NCI-H1417 (cell line): ENCODE data around the gene HSD17B1.
"Not testable (repeated sequence)": the region's sequence is repeated elsewhere in the genome, so short reads cannot be mapped to it uniquely, and the experiment has no call there.

Experiments used
- DNase-seq, 3 experiments: peaks; one replicate each; lab custom pipeline; 2025; lab: John Stamatoyannopoulos, UW

HSD17B1 gene

GRCh38 chr17:42525221-42525620 lies 27.5 kb upstream of the HSD17B1 start:
- no peak for DNase-seq

- no peak for DNase-seq
Observed at GRCh38 chr17:42526031-42526444, 26.7 kb upstream of the HSD17B1 start.

GRCh38 chr17:42527932-42528331 lies 24.8 kb upstream of the HSD17B1 start:
- DNase-seq, result no peak

- DNase-seq, result no peak
Observed at GRCh38 chr17:42529061-42529460, 23.7 kb upstream of the HSD17B1 start.

GRCh38 chr17:42530952-42531454 lies 21.7 kb upstream of the HSD17B1 start:
- peak in 2 of 3 experiments; percentile 15 to 57 for DNase-seq

GRCh38 chr17:42531455-42532354 lies 21.0 kb upstream of the HSD17B1 start:
- peak; percentile 59 to 84 (median 67) for DNase-seq

- no peak for DNase-seq
Observed at GRCh38 chr17:42535155-42536047, 17.3 kb upstream of the HSD17B1 start.

- peak; percentile 88 to 92 (median 92) for DNase-seq
Observed at GRCh38 chr17:42536048-42536371, 16.7 kb upstream of the HSD17B1 start, which contains the start of gene NAGLU. NAGLU (plus strand) TSS chr17:42536241; CDS start chr17:42536273, 32 bp downstream.

GRCh38 chr17:42536372-42537155 lies 16.2 kb upstream of the HSD17B1 start:
- DNase-seq, result peak; percentile 74 to 88 (median 83)

GRCh38 chr17:42537156-42537805 lies 15.4 kb upstream of the HSD17B1 start:
- DNase-seq, result no peak

GRCh38 chr17:42537826-42538451 lies 14.8 kb upstream of the HSD17B1 start:
- DNase-seq, result no peak

- no peak for DNase-seq
Observed at GRCh38 chr17:42538482-42538881, 14.2 kb upstream of the HSD17B1 start.

GRCh38 chr17:42540558-42540957 lies 12.2 kb upstream of the HSD17B1 start:
- not testable (repeated sequence) for DNase-seq

GRCh38 chr17:42541041-42541833 lies 11.5 kb upstream of the HSD17B1 start:
- no peak for DNase-seq

GRCh38 chr17:42543190-42544079 lies 9.3 kb upstream of the HSD17B1 start:
- DNase-seq, result no peak

GRCh38 chr17:42544874-42545283 lies 7.8 kb upstream of the HSD17B1 start:
- DNase-seq, result no peak

GRCh38 chr17:42545755-42546505 lies 6.8 kb upstream of the HSD17B1 start:
- not testable (repeated sequence) for DNase-seq

GRCh38 chr17:42547001-42547461 lies 5.7 kb upstream of the HSD17B1 start:
- no peak for DNase-seq
